PC-9 (cell line): ENCODE results near the gene RTL10.

Experiments
- CTCF ChIP-seq: fragments of 200-600 bp; sonication (generic); conservative IDR thresholded peaks from 2 replicates; pipeline ENCODE4 v1.6.1; 2017; ENCODE audit warnings: mixed run types, antibody characterized with exemption, mild to moderate bottlenecking, moderate library complexity
- EZH2 ChIP-seq: fragments of 200-600 bp; sonication (generic); IDR thresholded peaks from 2 replicates; pipeline ENCODE4 v1.8.0; 2017; ENCODE audit warnings: antibody characterized with exemption, low read depth

GRCh38 chr22:19892257-19892879 lies 37.7 kb upstream of the RTL10 start:
- TF ChIP-seq CTCF: no peak
- no peak for TF ChIP-seq EZH2
